ENCODE data around the gene UBE2J1.

DNA sequence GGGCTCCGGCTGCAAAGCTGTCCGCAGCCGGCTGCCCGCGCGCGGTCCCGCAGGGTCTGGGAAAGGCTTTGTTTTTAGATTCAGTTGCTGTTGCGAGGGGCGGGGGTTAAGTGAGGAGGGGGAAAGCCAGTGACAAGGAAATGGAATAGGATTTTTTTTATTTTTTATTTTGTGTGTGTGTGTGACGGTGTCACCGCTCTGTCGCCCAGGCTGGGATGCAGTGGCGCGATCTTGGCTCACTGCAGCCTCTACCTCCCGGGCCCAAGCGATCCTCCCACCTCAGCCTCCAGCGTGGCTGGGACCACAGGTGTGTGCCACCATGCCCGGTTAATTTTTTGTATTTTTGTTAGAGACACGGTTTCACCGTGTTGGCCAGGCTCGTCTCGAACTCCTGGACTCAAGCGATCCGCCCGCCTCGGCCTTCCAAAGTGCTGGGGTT is 615 bp upstream of the UBE2J1 start:
- TF ChIP-seq, protein P1, sequence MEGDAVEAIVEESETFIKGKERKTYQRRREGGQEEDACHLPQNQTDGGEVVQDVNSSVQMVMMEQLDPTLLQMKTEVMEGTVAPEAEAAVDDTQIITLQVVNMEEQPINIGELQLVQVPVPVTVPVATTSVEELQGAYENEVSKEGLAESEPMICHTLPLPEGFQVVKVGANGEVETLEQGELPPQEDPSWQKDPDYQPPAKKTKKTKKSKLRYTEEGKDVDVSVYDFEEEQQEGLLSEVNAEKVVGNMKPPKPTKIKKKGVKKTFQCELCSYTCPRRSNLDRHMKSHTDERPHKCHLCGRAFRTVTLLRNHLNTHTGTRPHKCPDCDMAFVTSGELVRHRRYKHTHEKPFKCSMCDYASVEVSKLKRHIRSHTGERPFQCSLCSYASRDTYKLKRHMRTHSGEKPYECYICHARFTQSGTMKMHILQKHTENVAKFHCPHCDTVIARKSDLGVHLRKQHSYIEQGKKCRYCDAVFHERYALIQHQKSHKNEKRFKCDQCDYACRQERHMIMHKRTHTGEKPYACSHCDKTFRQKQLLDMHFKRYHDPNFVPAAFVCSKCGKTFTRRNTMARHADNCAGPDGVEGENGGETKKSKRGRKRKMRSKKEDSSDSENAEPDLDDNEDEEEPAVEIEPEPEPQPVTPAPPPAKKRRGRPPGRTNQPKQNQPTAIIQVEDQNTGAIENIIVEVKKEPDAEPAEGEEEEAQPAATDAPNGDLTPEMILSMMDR (IDR thresholded peaks at IDR 0.05): no peak
- no peak for TF ChIP-seq POLR2A (IDR thresholded peaks at IDR 0.05)

All from adrenal gland (tissue), 5 donors.